SK-N-SH (cell line): Measurements from ENCODE around the gene CNTFR.

ENCODE experiments used
- CHD2 ChIP-seq: fragments of 150-350 bp; IDR thresholded peaks from 2 replicates; pipeline ENCODE4 v1.6.1; 2018; ENCODE audit warnings: low read length; ENCODE audit not compliant: partially characterized antibody
- CTCF ChIP-seq: fragments of 200-600 bp; sonication (generic); IDR thresholded peaks from 2 replicates; pipeline ENCODE4 v1.6.1; 2017; ENCODE audit warnings: antibody characterized with exemption, mild to moderate bottlenecking, moderate library complexity
- EZH2phosphoT487 ChIP-seq: fragments of 200-600 bp; sonication (generic); IDR thresholded peaks from 2 replicates; pipeline ENCODE4 v1.6.1; 2017; ENCODE audit warnings: low read depth, mixed run types, mild to moderate bottlenecking, antibody characterized with exemption, moderate library complexity, borderline replicate concordance
- FOXJ3 ChIP-seq: sonication (generic); formaldehyde crosslinking; IDR thresholded peaks from 2 replicates; pipeline ENCODE4 v1.5.1; 2020; ENCODE audit warnings: mild to moderate bottlenecking, missing genetic modification reagents
- GABPA ChIP-seq: IDR thresholded peaks from 2 replicates; pipeline ENCODE4 v1.4.0; 2012; ENCODE audit warnings: low read depth, mild to moderate bottlenecking
- POLR2AphosphoS5 ChIP-seq: IDR thresholded peaks from 2 replicates; pipeline ENCODE4 v1.6.1; 2012; ENCODE audit warnings: low read depth, low read length
- RAD21 ChIP-seq: IDR thresholded peaks from 2 replicates; pipeline ENCODE4 v1.6.1; 2012; ENCODE audit warnings: mild to moderate bottlenecking, low read length
- REST ChIP-seq: IDR thresholded peaks from 2 replicates; pipeline ENCODE4 v1.6.1; 2012; ENCODE audit warnings: mild to moderate bottlenecking, low read depth, low read length, moderate library complexity
- SMC3 ChIP-seq: IDR thresholded peaks from 2 replicates; pipeline ENCODE4 v1.6.1; 2012; ENCODE audit warnings: low read depth, low read length, improper control_type of control experiment
- TAF1 ChIP-seq: IDR thresholded peaks from 2 replicates; pipeline ENCODE4 v1.6.1; 2012; ENCODE audit warnings: low read depth, mild to moderate bottlenecking, low read length, moderate library complexity, borderline replicate concordance
- TEAD4 ChIP-seq: IDR thresholded peaks from 2 replicates; pipeline ENCODE4 v1.4.0; 2012; ENCODE audit warnings: mild to moderate bottlenecking, borderline replicate concordance; ENCODE audit not compliant: insufficient read depth
- TF ChIP-seq, protein P1 (sequence below): IDR thresholded peaks from 2 replicates; pipeline ENCODE4 v1.4.0; 2012; ENCODE audit warnings: low read depth
- TF ChIP-seq, protein P2 (sequence below): fragments of 150-350 bp; IDR thresholded peaks from 2 replicates; pipeline ENCODE4 v1.6.1; 2017; ENCODE audit warnings: antibody characterized with exemption, low read length, low read depth, borderline replicate concordance

DNA sequence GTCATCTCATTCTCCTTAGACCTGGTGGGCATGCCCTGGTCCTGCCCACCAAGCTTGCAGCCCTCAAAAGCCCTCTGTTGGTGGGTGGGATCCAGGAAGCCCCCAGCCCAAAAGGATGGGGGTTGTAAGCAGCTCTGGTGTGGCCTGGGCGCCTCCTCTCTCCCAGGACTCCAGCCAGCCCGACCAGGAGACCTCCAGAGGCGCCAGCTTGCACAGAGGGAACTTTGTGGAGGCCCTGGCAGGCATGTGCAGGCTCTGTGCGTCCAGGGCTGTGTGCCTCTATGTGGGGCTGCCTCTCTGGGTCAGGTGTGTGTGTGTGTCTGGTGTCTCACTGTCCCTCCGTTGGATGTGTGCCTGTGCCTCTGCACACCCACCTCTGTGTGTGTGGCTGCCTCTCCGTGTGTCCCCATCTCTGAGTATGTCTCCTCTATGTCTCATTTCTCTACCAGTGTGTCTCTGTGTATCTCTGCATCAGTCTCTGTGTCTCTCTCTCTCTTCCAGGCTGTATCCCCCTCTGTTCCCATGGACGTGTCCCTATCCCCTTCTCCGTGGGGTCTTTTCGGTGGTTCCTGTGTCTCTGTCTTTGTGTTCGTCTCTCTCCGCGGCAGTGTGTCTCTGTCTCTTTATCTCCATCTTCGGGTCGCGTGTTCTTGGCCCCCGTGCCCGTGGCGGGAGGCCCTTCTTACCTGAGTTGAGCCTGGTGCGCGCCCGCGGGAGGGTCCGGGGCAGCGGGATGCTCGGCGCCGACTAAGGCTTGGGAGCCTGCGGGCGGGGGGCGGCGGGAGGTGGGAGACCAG lies 67.2 kb downstream of the CNTFR start:
- TF ChIP-seq CTCF (no peak), GABPA (no peak), FOXJ3 (no peak), CHD2 (no peak), POLR2AphosphoS5 (no peak), RAD21 (no peak), SMC3 (no peak), EZH2phosphoT487 (no peak), REST (no peak), TEAD4 (no peak), TAF1 (no peak)
- TF ChIP-seq, protein P1, sequence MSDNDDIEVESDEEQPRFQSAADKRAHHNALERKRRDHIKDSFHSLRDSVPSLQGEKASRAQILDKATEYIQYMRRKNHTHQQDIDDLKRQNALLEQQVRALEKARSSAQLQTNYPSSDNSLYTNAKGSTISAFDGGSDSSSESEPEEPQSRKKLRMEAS, result no peak
- TF ChIP-seq, protein P2, sequence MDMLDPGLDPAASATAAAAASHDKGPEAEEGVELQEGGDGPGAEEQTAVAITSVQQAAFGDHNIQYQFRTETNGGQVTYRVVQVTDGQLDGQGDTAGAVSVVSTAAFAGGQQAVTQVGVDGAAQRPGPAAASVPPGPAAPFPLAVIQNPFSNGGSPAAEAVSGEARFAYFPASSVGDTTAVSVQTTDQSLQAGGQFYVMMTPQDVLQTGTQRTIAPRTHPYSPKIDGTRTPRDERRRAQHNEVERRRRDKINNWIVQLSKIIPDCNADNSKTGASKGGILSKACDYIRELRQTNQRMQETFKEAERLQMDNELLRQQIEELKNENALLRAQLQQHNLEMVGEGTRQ, result no peak
